Measurements from ENCODE around the gene DISC1.

Gene DISC1

DNA sequence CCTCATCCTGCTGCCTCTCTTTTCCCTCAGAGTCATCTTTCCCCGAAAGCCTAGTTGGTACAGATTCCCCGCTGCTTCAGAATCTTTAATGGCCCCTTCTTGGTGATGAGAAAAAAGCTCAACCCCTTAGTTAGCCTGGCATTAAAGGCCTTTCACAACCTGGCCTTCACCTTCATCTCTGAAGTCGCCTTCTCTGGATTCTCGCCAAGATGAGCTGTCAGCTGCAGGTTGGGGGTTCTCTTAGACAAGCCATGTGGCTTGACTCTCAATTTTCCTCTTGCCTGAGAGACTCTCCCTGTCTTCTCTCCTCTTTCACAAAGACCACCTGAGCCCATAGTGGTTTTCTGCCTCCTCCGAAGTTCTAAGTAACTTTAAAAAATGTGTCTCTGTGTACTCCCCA, 15.5 kb upstream of the DISC1 start:
- Histone ChIP-seq H3K4me2 (ENCODE audit: low read length) (no peak overlapping the region), H3K79me2 (ENCODE audit: low read length) (no peaks in the 10 kb centered on the region), H3K4me1 (ENCODE audit: low read length) (peaks cover 29% of the 10 kb centered on the region), H4K20me1 (ENCODE audit: insufficient read depth, low read length) (peaks cover 36% of the 10 kb centered on the region), H3K9me3 (ENCODE audit: insufficient read depth, low read length) (peaks cover 20% of the 10 kb centered on the region), H3K27ac (ENCODE audit: low read length) (no peak overlapping the region), H2AFZ (ENCODE audit: low read depth, low read length) (no peak overlapping the region), H3K4me3 (ENCODE audit: low read length) (no peak overlapping the region), H3K27me3 (ENCODE audit: low read depth, low read length) (peaks cover 85% of the 10 kb centered on the region), H3K36me3 (replicated peaks; ENCODE audit: low read depth, low read length) (peaks cover 7% of the 10 kb centered on the region), H3K9ac (ENCODE audit: low read length) (no peak overlapping the region)
- TF ChIP-seq, protein P1, sequence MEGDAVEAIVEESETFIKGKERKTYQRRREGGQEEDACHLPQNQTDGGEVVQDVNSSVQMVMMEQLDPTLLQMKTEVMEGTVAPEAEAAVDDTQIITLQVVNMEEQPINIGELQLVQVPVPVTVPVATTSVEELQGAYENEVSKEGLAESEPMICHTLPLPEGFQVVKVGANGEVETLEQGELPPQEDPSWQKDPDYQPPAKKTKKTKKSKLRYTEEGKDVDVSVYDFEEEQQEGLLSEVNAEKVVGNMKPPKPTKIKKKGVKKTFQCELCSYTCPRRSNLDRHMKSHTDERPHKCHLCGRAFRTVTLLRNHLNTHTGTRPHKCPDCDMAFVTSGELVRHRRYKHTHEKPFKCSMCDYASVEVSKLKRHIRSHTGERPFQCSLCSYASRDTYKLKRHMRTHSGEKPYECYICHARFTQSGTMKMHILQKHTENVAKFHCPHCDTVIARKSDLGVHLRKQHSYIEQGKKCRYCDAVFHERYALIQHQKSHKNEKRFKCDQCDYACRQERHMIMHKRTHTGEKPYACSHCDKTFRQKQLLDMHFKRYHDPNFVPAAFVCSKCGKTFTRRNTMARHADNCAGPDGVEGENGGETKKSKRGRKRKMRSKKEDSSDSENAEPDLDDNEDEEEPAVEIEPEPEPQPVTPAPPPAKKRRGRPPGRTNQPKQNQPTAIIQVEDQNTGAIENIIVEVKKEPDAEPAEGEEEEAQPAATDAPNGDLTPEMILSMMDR (IDR thresholded peaks at IDR 0.05; ENCODE audit: low read depth, low read length): no peak
- TF ChIP-seq EZH2phosphoT487 (IDR thresholded peaks at IDR 0.05; ENCODE audit: low read depth): 0 out of 2 replicates have a peak, but pooled peaks have one; percentile 38

DNA sequence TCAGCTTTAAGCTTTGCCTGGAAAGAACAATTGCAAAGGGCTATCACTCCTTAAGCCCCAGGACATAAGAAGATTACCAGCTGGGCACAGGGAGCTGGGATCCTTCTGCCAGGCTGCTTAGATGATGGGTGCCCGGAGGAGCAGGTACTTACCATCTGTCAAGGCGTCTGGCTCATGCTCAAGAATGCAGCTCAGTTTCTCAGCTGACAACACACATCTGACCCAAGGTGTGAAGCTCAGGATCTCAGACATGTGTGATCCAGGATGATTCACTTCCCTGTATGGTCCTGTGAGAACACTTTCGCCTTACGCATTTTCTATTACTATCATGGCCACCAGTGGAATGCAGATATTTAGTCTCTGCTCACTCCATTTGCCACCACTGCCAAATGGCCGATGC, 14.7 kb upstream of the DISC1 start:
- H2AFZ ChIP-seq (ENCODE audit: low read depth, low read length): no peak overlapping the region
- peaks cover 20% of the 10 kb centered on the region for H3K9me3 ChIP-seq (ENCODE audit: insufficient read depth, low read length)
- H3K4me1 ChIP-seq (ENCODE audit: low read length): peaks cover 29% of the 10 kb centered on the region
- no peak overlapping the region for H3K27ac ChIP-seq (ENCODE audit: low read length)
- TF ChIP-seq, protein P1 (IDR thresholded peaks at IDR 0.05; ENCODE audit: low read depth, low read length): no peak
- TF ChIP-seq EZH2phosphoT487 (IDR thresholded peaks at IDR 0.05; ENCODE audit: low read depth): no peak
- H3K9ac ChIP-seq (ENCODE audit: low read length): no peak overlapping the region
- no peaks in the 10 kb centered on the region for H3K79me2 ChIP-seq (ENCODE audit: low read length)
- H3K27me3 ChIP-seq (ENCODE audit: low read depth, low read length): peaks cover 85% of the 10 kb centered on the region
- peak overlapping the region; percentile 56 for H3K4me2 ChIP-seq (ENCODE audit: low read length)
- peaks cover 7% of the 10 kb centered on the region for H3K36me3 ChIP-seq (replicated peaks; ENCODE audit: low read depth, low read length)
- H4K20me1 ChIP-seq (ENCODE audit: insufficient read depth, low read length): peaks cover 36% of the 10 kb centered on the region
- H3K4me3 ChIP-seq (ENCODE audit: low read length): peak overlapping the region; percentile 50

DNA sequence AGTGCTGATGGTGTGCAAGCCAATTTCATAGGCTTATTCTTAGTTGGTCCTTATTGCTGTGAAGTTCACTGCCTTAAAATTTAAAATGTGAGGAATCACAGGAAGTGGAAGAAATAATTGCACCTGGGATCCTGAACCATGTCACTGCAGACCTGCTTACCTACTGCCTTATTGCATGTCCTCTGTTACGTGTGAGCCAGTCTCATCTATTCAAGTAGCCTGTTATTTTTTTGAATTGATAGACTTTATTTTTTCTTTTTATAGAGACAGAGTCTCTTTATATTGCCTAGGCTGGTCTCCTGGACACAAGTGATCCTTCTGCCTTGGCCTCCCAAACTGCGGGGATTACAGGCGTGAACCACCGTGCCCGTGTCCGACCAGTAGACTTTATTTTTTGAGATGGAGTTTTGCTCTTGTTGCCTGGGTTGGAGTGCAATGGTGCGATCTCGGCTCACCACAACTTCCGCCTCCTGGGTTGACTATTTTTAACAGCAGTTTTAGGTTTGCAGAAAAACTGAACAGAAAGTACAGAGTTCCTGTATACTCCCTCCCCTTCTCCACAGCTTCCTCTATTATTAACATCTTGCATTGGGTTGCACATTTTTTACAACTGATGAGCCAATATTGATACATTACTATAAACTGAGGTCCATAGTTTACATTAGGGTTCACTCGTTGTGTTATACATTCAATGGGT, 14.0 kb upstream of the DISC1 start:
- peaks cover 29% of the 10 kb centered on the region for H3K4me1 ChIP-seq (ENCODE audit: low read length)
- H3K4me2 ChIP-seq (ENCODE audit: low read length): peak overlapping the region; percentile 56
- no peak overlapping the region for H3K9ac ChIP-seq (ENCODE audit: low read length)
- no peaks in the 10 kb centered on the region for H3K79me2 ChIP-seq (ENCODE audit: low read length)
- no peak overlapping the region for H2AFZ ChIP-seq (ENCODE audit: low read depth, low read length)
- TF ChIP-seq, protein P1 (IDR thresholded peaks at IDR 0.05; ENCODE audit: low read depth, low read length): no peak
- TF ChIP-seq EZH2phosphoT487 (IDR thresholded peaks at IDR 0.05; ENCODE audit: low read depth): peak; percentile 62; the same call in 1 of the 2 replicates
- peaks cover 83% of the 10 kb centered on the region for H3K27me3 ChIP-seq (ENCODE audit: low read depth, low read length)
- peaks cover 20% of the 10 kb centered on the region for H3K9me3 ChIP-seq (ENCODE audit: insufficient read depth, low read length)
- peaks cover 36% of the 10 kb centered on the region for H4K20me1 ChIP-seq (ENCODE audit: insufficient read depth, low read length)
- no peak overlapping the region; the same call in 1 of the 2 replicates for H3K27ac ChIP-seq (ENCODE audit: low read length)
- peak overlapping the region; percentile 60 for H3K4me3 ChIP-seq (ENCODE audit: low read length)
- peaks cover 7% of the 10 kb centered on the region for H3K36me3 ChIP-seq (replicated peaks; ENCODE audit: low read depth, low read length)

DNA sequence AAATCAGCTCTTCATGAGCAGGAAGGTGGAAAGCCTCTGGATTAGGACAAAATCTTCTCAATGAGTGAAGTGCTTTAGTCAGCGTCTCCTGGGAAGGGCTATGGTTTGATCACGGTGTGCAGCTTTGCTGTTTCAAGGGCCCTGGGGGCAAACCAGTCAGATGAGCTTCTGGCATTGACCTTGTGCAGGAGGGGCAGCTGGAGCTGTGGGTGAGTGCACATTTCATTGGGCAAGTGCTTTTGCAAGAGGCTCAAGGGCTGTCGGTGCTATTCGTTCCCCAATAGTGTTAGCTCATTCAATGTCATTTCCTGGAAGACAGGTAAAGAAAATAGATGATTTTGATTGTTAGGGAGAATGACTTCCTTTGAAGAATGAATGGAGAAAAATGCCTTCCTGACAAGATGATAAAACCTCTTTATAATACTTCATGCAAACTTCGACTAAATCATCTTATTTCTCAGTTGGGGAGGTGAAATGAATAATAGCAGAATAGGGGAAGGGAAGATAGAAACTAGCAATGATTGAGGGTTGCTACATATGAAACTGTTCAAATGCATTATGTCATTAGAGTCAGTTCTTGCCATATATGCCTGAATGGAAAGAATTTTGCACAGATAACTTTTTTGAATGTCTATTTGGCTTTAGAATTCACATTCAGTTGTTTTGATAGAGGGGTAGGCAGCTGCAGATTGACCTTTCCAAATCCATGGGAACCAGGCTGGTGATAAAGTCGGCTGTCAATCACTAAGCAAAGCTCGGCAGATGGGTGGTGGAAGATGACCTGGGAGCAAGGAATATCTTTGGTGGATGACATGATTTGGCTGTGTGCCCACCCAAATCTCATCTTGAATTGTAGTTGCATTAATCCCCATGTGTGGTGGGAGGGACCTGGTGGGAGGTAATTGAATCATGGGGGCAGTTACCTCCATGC, 12.9 kb upstream of the DISC1 start:
- Histone ChIP-seq H3K27ac (ENCODE audit: low read length) (no peak overlapping the region; the same call in 1 of the 2 replicates), H3K4me3 (ENCODE audit: low read length) (peak overlapping the region; percentile 60), H2AFZ (ENCODE audit: low read depth, low read length) (no peak overlapping the region), H3K36me3 (replicated peaks; ENCODE audit: low read depth, low read length) (peaks cover 7% of the 10 kb centered on the region), H3K27me3 (ENCODE audit: low read depth, low read length) (peaks cover 85% of the 10 kb centered on the region), H4K20me1 (ENCODE audit: insufficient read depth, low read length) (peaks cover 36% of the 10 kb centered on the region), H3K4me1 (ENCODE audit: low read length) (peaks cover 29% of the 10 kb centered on the region), H3K9me3 (ENCODE audit: insufficient read depth, low read length) (peaks cover 20% of the 10 kb centered on the region), H3K4me2 (ENCODE audit: low read length) (peak overlapping the region; percentile 56), H3K9ac (ENCODE audit: low read length) (no peak overlapping the region), H3K79me2 (ENCODE audit: low read length) (no peaks in the 10 kb centered on the region)
- no peak for TF ChIP-seq EZH2phosphoT487 (IDR thresholded peaks at IDR 0.05; ENCODE audit: low read depth)
- TF ChIP-seq, protein P1 (IDR thresholded peaks at IDR 0.05; ENCODE audit: low read depth, low read length): no peak
